Hematopoietic multipotent progenitor cell treated with erythropoietin and hydrocortisone succinate and interleukin-3 and kit ligand, for 15 days (in vitro differentiated cells): ENCODE data around the gene EGR4.

ENCODE experiments used
- DNase-seq: peaks from one replicate; pipeline ENCODE4 v3.0.0-alpha.2; 2015; ENCODE audit warnings: low spot score

Gene EGR4

DNA sequence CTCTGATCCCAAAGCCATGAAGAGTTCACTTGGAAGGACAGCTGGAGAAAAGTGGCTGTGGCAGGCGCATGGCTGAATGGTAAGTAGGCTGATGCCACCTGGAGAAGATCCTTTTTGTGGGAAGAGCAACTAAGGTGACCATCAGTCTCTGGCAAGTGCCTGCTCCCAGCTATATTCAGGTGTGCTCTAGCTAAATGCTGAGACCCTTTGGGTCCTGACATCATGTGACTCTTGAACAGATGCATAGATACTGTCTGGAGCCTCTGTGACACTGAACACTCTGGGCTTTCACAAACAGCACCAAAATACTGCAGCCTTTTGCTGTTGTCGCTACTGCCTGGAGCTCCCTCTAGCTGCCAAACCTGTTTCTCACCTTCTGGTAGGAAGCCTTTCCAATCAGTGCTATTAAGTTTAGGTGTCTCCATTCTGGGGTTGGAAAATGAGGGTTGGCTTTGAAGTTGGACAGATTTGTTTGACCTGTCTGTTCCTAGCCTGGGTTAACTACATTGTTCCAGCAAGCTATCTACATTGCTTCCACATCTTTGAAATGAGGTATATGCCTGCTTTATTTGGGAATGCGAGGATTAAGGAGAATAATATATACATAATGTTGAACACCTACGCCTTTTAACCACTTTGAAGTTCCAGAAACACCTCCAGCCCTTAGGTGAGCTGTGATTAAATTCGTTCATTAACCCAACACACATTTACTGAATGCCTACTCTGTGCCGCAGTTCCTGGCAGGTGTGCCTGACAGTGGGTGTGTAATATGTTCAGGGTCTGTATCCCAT, 3.1 kb downstream of the EGR4 start:
- no peak for DNase-seq

DNA sequence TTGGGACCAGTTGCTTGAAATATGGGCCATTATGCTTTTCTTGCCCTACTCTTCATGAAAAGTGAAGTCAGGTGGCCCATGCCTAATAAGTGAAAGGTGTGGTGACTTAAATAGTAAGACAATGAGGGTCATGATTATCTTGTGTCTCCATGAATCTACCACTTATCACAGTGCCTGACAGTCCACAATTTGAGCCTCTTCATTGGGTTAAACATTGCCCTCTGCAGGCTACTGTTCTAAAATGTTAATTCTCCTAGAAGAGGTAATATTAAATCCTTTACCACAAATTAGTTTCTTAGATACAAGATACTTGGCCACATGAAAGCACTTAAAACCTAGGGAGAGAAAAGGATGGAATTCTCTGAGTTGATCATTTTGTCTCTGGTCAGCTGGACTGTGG, 4.0 kb downstream of the EGR4 start:
- DNase-seq: no peak

DNA sequence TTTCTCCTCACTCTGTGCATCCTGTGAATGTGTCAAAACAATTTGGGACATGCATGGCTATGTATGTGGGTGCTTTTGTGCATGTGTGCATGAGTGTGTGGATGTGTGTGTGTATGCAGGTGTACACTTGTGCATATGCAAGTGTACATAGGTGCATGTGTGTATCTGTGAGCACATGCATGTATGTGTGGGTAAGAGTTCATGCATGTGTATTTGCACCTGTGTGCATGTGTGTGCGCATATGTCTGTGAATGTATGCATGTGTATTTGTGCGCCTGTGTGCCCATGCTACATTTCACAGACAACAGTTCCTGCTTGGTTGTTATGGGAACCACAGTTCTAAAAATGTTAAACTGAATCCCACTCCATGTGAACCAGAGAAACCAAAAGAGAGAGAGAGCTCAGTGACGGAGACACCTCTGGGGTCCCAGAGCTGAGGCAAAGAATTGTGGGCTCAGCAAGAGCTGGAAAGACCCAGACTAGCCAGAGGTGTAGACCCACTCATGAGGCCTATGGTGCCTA, 7.2 kb downstream of the EGR4 start:
- DNase-seq: no peak

DNA sequence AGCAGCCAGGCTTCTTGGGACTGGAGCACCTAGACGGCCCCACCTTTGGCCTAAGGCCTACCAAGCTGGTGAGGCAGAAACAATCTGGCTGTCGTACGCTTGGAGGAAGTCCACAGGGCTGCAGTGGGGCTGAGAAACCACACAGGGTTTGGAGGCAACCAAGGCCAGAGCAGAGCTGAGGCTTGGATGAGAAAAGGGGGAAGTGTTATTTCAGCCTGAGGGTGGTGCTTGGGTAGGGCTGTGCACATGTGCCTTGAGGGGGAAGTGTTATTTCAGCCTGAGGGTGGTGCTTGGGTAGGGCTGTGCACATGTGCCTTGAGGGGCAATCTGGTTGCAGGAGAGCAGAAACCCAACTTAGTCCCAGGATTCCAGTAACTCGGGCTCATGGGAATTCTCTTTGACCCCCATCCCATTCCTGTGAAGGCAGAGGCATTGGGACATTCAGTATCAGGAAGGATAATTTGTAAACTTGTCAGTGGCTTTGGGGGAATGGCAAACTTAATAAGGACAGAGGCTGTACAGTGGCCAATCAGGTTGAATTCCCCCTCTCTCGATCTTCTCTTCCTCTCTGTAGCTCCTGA, 8.1 kb downstream of the EGR4 start:
- DNase-seq: no peak

DNA sequence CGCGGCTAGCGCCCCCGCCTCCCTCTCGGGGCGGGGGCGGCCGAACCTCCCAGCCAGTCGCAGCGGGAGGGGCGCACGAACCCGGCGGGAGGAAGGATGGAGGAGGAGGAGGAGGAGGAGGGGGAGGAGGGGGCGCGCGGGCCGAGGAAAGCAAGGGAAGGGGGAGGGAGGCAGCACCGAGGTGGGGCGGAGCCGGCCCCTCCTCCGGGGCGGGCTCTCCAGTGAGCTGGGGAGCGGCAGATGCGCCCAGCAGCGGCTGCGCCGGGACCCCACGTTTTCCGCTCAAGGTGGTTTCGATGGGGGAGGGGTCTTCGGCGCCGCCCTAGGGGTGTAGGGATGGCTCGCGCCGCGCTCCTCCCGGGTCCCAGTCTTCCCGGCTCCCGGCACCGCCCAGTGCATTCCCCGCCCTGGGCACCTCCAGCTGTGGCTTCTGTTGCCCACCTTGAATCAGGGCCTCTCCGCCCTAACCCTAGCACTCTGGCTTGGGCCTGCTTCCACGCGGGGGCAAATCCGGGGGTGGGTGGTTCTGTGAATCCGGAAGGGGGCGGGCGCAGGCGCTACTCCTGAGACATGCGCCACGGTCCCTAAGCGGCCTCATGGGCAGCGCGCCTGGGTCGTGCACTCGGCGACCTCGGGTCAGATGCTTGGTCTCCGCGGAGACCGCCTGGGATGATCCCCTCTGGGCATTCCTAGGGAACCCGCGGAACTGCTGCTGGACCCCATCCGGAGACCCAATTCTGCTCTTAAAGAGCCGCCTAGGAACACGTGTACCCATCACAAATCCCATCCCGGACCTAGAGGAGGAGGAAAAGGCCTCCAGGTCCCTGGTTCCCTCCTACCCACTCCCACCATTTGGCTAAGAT, 8.8 kb downstream of the EGR4 start, which contains the start of gene FBXO41:
Gene FBXO41, minus strand, starts transcription at position 183 of the 863 bp plus-strand sequence. CDS start 14,848 bp downstream, outside the sequence.
- no peak for DNase-seq

DNA sequence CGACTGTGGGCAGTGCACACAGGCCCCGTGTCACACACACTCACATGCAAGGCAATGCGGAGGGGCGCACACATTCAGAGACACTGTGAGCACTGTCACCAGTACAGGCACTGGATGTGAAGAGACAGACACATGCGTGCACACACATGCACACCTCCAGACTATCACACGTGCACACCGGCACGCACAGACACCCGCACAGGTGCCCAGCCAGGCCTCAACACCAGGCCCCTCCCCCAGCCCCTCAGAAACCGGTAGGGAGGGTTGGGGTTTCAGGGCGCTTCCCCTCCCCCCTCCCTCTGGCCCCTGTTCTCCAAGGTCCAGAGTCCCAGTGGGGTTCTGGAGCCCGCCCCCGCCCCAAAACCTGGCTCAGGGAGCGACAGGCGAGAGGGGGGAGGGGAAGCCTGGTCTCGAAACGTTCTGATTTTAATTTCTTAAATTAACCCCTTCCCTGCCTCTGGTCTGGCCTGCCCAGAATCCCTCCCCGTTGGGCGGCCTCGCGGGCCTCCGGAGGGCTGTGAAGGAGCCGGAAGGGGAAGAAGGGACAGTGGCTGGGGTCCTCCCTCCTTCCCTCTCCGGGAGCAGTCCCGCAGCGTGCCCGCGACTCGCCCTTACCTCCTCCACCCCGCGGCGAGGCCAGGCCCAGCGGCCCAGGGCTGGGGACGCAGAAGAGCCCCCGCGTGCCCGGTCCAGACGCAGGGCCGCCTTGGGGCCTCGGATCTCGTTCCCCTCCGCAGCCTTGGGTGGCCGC, 9.6 kb downstream of the EGR4 start:
- no peak for DNase-seq

DNA sequence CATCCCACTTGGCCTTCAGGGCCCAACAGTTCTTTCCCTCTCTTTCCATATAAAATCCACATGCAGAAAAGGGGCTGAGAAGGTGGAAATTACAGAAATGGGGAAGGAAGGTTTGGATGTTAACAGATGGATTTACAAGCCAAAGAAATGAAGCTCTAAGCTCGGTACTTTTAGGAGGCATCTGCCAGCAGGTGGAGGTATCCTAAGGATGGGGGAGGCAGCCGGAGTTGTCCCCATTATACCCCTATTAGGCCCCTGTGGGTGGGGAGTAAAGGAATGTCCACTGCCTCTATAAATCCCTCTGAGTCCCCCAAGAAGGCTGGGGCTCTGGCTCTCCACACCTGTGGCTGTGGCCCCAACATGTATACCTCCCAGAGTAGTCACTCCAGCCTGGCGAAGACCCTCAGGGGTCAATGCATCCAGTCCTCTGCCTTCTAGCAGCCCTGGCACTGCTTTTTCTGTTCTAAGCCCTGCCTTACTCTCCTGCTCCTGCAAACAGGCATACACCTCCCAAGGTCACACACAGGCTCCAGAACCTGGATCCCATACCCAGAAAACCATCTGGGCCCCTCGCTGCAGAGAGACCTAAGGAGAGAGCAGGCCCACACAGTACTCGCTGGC, 10.3 kb downstream of the EGR4 start:
- no peak for DNase-seq

DNA sequence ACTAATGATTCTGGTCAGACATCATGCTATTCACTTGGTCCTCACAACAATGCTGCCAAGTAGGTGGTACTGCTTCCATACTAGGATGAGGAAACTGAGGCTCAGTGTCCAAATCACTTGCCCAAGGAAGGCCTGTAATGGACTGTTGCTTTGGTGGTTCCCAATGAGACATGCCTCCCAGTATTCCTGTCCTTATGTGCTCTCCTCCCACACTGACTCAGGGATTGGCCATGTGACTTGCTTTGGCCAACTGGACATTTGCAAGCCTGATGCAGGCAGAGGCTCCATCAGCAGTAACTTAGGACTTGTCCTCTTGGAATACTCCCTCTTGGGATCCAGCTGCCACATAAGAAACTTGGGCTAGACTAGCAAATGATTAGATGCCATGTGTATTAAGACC, 12.1 kb downstream of the EGR4 start:
- DNase-seq: no peak

DNA sequence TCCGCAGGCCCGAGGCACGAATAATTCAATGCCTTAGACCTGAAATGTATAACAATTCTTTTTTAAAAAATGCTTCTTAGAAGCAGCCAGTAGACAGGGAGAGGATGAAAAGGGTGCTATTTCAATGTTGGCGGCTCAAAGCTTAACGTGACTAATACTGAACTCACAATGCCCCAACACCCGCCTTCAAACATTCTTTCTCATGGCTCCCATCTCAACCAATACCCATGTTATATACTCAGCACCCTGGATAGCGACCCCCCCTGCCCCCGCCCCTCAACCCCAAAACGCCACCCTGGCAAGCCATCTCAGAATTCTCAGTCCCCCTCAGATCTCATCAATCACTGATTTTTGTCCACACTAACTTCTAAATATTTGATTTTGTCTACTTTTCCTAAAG, 13.5 kb downstream of the EGR4 start:
- DNase-seq: no peak

DNA sequence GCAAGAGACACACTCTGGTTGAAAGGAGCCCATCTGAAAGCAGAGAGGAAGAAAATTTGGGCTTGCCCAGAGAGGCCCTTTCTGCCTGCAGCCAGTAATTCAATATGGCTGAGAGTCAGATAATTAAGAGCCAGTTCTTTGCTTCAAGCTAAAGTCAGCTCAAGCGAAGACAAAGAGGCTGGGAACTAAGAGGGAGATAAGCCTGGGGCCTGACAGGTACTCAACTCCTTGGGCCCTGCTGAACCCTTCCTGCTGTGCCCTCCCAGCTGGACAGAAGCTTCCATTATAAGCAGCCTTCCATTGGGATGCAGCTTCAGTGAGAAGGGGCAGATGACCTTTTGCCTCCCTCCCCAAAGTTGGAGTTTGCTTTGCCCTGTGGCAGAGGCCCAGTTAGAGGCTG, 21.1 kb downstream of the EGR4 start:
- DNase-seq: no peak

DNA sequence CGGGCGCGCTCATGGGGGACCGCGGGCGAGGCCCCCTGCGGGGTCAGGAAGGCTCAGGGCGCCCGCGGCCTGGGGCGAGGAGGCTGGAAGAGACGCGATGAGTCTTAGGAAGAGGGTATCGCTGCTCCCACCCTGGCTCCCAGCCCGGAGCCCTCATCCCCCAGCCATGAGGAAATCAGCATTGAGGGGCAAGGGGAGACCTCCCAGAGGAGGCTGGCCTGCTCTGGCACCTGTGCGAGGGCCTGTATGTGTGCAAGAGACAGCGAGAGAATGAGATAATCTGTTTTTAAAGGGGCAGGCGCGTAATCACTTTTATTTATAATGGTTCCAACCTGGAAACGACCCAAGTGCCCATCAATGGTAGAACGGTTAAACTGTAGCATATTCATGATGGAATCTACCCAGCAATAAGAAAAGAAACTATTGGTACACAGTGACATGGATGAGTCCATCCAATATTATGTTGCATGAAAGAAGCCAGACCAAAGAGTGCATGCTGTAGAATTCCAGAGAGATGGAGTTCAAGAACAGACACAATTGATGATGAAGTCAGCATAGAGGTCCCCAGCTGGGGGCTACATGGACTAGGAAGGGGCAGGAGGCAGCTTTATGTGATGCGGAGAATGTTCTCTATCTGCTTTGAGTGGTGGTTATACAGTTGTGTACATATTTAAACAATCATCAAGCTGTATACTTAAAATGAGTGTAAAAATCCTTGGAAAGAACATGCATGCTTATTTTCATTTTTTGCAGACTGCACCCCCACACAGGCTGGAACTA, 23.5 kb downstream of the EGR4 start:
- DNase-seq: no peak

DNA sequence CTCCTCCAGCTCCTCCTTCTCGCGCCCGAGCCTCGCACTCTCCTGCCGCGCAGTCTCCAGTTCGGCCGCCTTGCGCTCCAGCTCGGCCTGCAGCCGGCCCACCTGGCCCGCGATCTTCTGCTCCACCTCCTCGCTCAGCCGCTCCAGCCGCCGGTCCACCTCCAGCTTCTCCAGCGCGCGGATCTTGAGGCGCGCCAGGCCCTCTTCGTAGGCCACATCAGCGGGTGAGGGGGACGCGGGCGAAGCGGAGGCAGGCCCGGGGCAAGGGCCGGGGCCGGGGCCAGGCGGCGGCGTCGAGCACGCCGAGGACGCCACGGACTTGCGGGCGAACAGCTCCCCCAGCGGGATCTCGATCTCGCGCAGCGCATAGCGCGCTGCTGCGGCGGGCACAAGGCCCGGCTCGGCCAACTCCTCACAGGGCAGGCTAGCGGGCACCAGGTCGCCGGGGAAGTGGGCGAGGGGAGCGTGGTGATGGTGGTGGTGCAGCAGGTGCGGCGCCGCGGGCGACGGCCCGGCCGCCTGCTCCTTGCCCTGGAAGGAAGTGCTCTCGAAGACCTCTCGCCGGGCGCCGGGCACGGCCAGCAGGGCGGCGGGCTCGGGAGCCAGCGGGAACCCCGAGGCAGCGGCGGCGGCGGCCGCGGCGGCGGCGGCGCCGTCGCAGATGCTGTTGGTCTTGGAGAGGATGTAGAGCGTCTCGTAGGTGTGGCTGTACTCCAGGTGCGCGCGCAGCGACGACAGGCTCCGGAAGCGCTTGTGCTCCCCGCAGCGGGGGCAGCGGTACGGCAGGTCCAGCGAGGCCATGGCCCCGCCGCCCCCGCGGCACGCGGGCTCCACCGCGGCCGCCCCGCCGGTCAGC, 24.3 kb downstream of the EGR4 start:
- DNase-seq: no peak

DNA sequence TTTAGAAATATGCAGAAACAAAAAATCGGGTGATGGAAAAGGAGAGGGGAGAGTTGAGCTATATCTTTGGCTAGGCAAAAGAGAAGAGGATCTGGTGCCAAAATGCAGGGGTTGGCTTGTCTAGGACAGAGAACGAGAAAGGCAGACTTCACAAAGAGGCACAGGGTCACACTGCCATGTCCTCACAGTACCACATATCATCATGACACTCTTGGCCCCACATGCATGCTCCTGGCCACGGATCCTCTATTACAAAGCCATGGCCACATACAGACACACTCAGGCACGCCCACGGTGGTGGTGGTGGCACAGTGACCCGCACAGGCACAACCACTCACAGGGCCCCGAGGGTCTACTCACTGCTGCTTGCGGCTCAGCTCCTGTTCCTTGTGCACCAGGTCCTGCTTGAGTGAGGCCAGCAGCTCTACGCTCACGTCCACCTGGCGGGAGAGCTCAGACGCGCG, 24.9 kb downstream of the EGR4 start:
- no peak for DNase-seq

DNA sequence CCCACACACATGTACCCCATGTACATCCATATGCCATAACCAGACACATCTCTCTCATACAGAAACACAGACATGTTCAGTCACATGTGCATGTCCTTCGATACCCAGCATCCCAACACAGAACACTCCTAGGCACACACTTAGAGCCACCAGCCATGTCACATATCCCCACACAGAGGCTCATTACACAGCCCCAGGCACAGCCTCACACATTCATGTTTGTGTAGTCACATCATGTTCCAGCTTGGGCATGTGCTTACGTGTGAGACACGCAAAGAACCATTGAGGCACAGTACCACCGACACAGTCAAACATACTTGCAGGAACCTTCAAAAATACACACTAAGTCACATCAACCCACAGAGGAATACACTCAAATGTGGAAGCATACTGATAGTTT, 26.3 kb downstream of the EGR4 start:
- DNase-seq: no peak

DNA sequence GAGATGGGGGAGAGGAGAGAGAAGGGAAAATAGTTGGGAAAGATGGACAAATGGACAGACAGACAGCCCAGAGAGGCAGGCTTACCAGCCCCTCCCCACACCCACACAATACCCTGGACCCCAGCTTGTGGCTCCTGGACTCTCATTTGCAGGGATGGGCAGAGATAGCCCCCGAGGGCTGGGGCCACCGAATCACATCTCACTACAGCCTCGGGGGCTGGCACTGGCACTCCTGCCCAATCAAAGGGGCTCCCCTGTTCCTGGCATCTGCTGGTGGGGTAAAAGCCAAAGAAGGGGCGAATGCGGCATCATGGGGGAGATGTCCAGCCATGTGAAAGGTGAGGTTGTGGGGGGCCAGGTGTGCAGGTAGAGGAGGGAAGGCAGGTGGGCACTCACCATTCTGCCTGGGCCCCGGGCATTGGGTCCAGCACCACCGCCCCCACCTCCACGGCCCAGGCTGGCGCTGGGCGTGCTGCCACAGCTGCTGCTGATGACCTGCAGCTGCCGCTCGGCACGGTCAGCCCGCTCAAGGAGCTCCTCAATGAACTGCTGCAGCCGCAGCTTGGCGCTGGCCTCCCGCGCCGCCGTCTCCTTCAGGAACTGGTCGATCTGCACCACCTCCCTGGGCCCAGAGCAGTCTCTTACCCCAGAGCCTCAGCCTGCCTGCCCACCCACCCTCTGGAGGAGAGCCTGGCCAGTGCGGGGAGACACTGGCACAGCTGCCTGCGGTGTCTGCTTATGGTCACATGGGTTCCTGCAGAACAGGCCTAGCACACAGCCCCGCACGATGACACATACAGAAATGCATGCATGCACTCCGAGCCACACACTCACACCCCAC, 27.1 kb downstream of the EGR4 start:
- DNase-seq: no peak

DNA sequence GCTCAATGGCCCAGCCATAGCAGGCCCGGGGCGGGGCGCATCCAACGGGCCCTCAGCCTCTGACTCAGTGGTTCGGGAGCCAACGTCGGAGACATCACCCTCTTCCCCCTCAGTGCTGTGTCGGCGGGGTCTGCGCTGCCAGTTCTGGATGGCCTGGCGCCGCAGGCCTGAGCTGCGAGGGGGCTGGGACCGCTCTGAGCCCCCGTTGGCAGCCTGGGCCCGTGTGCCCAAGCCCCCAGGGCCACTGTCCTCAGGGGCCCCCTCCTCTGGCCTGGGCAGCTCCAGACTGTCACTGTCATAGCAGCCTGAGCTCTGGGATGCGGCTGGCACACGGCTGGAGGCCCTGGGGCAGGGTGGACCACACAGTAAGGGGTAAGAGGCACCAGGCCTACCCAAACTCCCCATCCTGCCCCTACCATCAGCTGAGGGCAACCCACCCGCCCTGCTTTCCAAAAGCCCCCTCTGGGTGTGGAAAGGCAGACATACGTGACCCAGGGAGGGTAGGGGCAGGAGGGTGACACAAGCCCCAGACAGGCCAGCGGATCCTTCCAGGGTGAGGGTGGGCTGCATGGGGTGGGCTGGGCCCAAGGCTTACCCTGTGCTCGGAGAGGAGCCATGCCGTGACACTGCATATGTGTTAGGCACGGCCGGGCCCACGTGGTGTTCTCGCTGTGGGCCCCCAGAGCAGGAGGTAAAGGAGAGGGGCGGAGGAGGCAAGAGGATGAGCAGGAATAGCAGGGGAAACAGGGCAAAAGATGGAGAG, 27.9 kb downstream of the EGR4 start:
- no peak for DNase-seq

DNA sequence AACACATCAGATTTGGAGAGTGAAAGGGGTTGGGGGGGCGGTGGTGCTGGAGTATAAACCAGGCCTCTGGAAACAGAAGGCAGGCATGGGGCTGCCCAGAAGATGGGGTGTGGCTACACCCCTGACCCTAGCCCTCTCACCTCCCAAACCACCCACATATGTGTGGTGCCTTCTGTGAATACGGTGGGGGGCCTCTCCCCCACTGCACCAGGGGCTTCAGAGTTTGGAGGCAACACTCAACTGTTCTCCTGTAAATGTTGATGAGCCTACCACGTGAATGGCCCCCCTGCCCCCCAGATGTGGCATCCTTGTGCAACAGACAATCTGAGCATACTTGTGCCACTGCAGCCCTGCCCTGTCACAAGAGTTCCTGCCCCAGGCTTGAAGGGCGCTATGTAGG, 28.6 kb downstream of the EGR4 start:
- DNase-seq: no peak

DNA sequence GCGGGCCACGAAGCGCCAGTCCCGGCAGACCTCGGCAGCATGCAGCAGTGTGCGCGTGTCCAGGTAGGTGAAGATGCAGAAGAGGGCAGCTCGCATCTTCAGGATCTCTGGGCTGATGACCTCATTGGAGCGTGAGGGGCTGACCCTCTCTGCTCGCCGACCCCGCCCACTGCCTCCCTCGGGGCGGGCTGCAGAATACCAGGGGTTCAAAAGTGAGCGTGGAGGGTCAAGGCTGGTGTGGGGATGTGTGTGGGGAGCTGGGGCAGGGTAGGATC, 29.1 kb downstream of the EGR4 start:
- no peak for DNase-seq
